HL-60 (cell line): ENCODE results near the gene MID1IP1.

Experiments
- CTCF ChIP-seq: IDR thresholded peaks from one replicate; pipeline ENCODE4 v1.5.1; 2011; ENCODE audit warnings: low read length, control low read depth, inconsistent platforms; ENCODE audit not compliant: insufficient read depth
- GABPA ChIP-seq: IDR thresholded peaks from 2 replicates; pipeline ENCODE4 v1.6.1; 2012; ENCODE audit warnings: low read depth
- POLR2AphosphoS5 ChIP-seq: IDR thresholded peaks from 2 replicates; pipeline ENCODE4 v1.6.1; 2012; ENCODE audit warnings: low read depth
- TF ChIP-seq, protein P1 (sequence below): IDR thresholded peaks from 2 replicates; pipeline ENCODE4 v1.6.1; 2012; ENCODE audit warnings: low read depth; ENCODE audit not compliant: insufficient replicate concordance

GRCh38 chrX:38847206-38847902 lies 46.1 kb downstream of the MID1IP1 start:
- TF ChIP-seq CTCF, result no peak
- TF ChIP-seq, protein P1, sequence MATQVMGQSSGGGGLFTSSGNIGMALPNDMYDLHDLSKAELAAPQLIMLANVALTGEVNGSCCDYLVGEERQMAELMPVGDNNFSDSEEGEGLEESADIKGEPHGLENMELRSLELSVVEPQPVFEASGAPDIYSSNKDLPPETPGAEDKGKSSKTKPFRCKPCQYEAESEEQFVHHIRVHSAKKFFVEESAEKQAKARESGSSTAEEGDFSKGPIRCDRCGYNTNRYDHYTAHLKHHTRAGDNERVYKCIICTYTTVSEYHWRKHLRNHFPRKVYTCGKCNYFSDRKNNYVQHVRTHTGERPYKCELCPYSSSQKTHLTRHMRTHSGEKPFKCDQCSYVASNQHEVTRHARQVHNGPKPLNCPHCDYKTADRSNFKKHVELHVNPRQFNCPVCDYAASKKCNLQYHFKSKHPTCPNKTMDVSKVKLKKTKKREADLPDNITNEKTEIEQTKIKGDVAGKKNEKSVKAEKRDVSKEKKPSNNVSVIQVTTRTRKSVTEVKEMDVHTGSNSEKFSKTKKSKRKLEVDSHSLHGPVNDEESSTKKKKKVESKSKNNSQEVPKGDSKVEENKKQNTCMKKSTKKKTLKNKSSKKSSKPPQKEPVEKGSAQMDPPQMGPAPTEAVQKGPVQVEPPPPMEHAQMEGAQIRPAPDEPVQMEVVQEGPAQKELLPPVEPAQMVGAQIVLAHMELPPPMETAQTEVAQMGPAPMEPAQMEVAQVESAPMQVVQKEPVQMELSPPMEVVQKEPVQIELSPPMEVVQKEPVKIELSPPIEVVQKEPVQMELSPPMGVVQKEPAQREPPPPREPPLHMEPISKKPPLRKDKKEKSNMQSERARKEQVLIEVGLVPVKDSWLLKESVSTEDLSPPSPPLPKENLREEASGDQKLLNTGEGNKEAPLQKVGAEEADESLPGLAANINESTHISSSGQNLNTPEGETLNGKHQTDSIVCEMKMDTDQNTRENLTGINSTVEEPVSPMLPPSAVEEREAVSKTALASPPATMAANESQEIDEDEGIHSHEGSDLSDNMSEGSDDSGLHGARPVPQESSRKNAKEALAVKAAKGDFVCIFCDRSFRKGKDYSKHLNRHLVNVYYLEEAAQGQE, result no peak
- no peak for TF ChIP-seq GABPA
- TF ChIP-seq POLR2AphosphoS5, result no peak
